ENCODE data around the gene SP140L.

The SP140L gene

GRCh38 chr2:230412846-230413245 is 85.9 kb downstream of the SP140L start:
- TF ChIP-seq CTCF (IDR thresholded peaks at IDR 0.05; ENCODE audit: low read depth, low read length): no peak
- H3K27ac ChIP-seq: no peak overlapping the region
- no peak overlapping the region for H3K4me3 ChIP-seq (ENCODE audit: low read depth, low read length)
- no peaks in the 10 kb centered on the region for H3K9me3 ChIP-seq (ENCODE audit: severe bottlenecking)
- H3K27me3 ChIP-seq (ENCODE audit: insufficient read depth, low read depth, severe bottlenecking): peaks cover 78% of the 10 kb centered on the region
- no peak for DNase-seq
- no peaks in the 10 kb centered on the region for H3K36me3 ChIP-seq

- Histone ChIP-seq H3K27ac (no peak overlapping the region), H3K9me3 (ENCODE audit: severe bottlenecking) (no peaks in the 10 kb centered on the region), H3K4me3 (ENCODE audit: low read depth, low read length) (no peak overlapping the region), H3K36me3 (no peaks in the 10 kb centered on the region), H3K27me3 (ENCODE audit: insufficient read depth, low read depth, severe bottlenecking) (peaks cover 77% of the 10 kb centered on the region)
- no peak for DNase-seq
- TF ChIP-seq CTCF (IDR thresholded peaks at IDR 0.05; ENCODE audit: low read depth, low read length): no peak
Observed at GRCh38 chr2:230413479-230413878, 86.5 kb downstream of the SP140L start.

GRCh38 chr2:230414302-230414701 is 87.3 kb downstream of the SP140L start:
- DNase-seq: no peak
- no peak for TF ChIP-seq CTCF (IDR thresholded peaks at IDR 0.05; ENCODE audit: low read depth, low read length)
- H3K27ac ChIP-seq: no peak overlapping the region

GRCh38 chr2:230416061-230416721 is 89.2 kb downstream of the SP140L start, which contains the start of gene SP100:
TSS of gene SP100 (plus strand) at chr2:230416201. CDS start at chr2:230416297, 96 bp downstream.
- Histone ChIP-seq H3K27me3 (ENCODE audit: insufficient read depth, low read depth, severe bottlenecking) (peaks cover 84% of the 10 kb centered on the region), H3K27ac (no peak within 1 kb of the TSS), H3K4me3 (ENCODE audit: low read depth, low read length) (no peak within 1 kb of the TSS), H3K36me3 (no peaks in the 10 kb centered on the region), H3K9me3 (ENCODE audit: severe bottlenecking) (no peaks in the 10 kb centered on the region)
- no peak for TF ChIP-seq CTCF (IDR thresholded peaks at IDR 0.05; ENCODE audit: low read depth, low read length)
- DNase-seq: no peak

More at GRCh38 chr2:230414302-230414701, 87.3 kb downstream of the SP140L start:
- Histone ChIP-seq H3K9me3 (ENCODE audit: severe bottlenecking) (no peaks in the 10 kb centered on the region), H3K27me3 (ENCODE audit: insufficient read depth, low read depth, severe bottlenecking) (peaks cover 84% of the 10 kb centered on the region), H3K36me3 (no peaks in the 10 kb centered on the region), H3K4me3 (ENCODE audit: low read depth, low read length) (no peak overlapping the region)

- Histone ChIP-seq H3K27ac (no peak overlapping the region), H3K27me3 (ENCODE audit: insufficient read depth, low read depth, severe bottlenecking) (peaks cover 84% of the 10 kb centered on the region), H3K9me3 (ENCODE audit: severe bottlenecking) (no peaks in the 10 kb centered on the region), H3K4me3 (ENCODE audit: low read depth, low read length) (no peak overlapping the region), H3K36me3 (no peaks in the 10 kb centered on the region)
- TF ChIP-seq CTCF (IDR thresholded peaks at IDR 0.05; ENCODE audit: low read depth, low read length): no peak
- DNase-seq: no peak
Observed at GRCh38 chr2:230417436-230417835, 90.4 kb downstream of the SP140L start.
